DOHH2 (cell line): ENCODE data around the gene CTLA4.

Experiments used
- CTCF ChIP-seq: fragments of 200-600 bp; sonication (generic); IDR thresholded peaks from one replicate; pipeline ENCODE4 v1.5.1; 2014; ENCODE audit warnings: antibody characterized with exemption, mild to moderate bottlenecking, low read depth, low read length; ENCODE audit not compliant: poor library complexity, severe bottlenecking
- EZH2phosphoT487 ChIP-seq: fragments of 200-600 bp; sonication (generic); IDR thresholded peaks from 2 replicates; pipeline ENCODE4 v1.6.1; 2017; ENCODE audit warnings: borderline replicate concordance, mild to moderate bottlenecking, antibody characterized with exemption, low read length, moderate library complexity, mixed read lengths

GRCh38 chr2:203882551-203882950 lies 15.0 kb downstream of the CTLA4 start:
- TF ChIP-seq CTCF (no peak), EZH2phosphoT487 (no peak)
